Measurements from ENCODE around the gene SLITRK1. TPM values are rescaled to one million over a fixed set of nuclear protein-coding genes. Genes with fewer than 3 reads are reported as not detected.

Gene SLITRK1
- total and polyA plus RNA-seq, 4 experiments from 2014 or later, result not detected

DNA sequence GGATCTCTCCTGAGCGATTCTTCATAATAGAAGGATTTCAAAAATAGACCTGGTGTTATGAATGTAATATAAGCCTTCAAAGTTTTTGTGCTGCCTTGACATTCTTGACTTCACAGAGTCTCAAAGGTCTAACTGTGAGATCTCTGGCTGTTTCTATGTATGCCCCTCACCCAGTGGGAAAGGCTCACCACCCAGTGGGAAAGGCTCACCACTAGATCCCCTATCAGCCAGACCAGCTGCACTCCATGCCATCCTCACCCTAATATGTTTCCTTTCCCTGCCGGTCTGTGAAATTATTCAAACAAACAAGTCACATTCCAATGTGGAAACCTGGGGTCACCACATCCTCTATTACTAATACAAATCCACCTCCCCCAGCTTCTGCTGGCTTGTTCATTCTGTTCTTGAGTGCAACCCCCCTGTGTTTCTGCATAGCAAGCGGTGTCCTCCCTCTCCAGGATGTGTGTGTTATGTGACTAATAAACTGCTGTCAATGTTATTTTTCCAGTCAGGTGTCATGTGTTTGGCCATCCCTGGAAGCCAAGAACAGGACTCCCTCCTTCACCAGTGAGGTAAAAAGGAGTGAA is 13.8 kb upstream of the SLITRK1 start:
- Histone ChIP-seq H3K4me1 (ENCODE audit: insufficient read depth, low read length) (no peaks in the 10 kb centered on the region), H3K9me3 (ENCODE audit: control insufficient read depth in 1 of 2, low read length in 2 of 2) (no peaks in the 10 kb centered on the region), H3K27me3 (ENCODE audit: insufficient read depth, low read length) (no peaks in the 10 kb centered on the region), H3K4me3 (ENCODE audit: low read length in 2 of 2) (no peak overlapping the region), H3K36me3 (ENCODE audit: insufficient read depth, low read length) (no peaks in the 10 kb centered on the region), H3K27ac (ENCODE audit: low read depth, low read length) (no peak overlapping the region)
- H3K4me3 Mint-ChIP-seq, result no peak overlapping the region
- CTCF ChIA-PET (ENCODE audit: partially characterized antibody), result no interaction called here
- peak overlapping the region in 1 of 7 donors; percentile 6 for H3K27ac Mint-ChIP-seq
- H3K9me3 Mint-ChIP-seq, result peaks cover 0 to 5% (median 0%) of the 10 kb centered on the region in 8 donors
- no peaks in the 10 kb centered on the region for H3K36me3 Mint-ChIP-seq
- intact Hi-C loops (cut with micrococcal nuclease), result no loop called here
- DNase-seq, result no peak
- H3K27me3 Mint-ChIP-seq, result no peaks in the 10 kb centered on the region
- H3K4me1 Mint-ChIP-seq, result no peaks in the 10 kb centered on the region
- POLR2A ChIA-PET (ENCODE audit: partially characterized antibody), result no interaction called here

DNA sequence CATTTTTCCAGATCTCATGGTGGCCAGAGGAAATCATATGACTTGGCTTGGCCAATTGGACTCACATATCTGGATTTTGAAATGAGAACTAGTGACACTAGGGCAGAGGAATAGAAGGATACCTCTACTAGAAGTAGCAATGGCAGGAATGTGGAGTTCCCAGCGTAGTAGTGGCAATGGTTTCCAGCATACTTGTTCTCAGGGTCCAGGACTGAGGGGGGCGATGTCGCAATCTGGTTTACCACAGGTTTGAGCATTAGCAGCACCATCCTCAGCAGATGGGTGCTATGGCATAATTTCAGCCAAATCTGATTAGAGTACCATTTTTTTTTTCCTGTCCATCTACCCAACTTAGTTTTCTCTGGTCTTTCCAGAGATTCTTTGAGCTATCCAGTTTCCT is 8.1 kb upstream of the SLITRK1 start:
- Histone ChIP-seq H3K9me3 (ENCODE audit: control insufficient read depth in 1 of 2, low read length in 2 of 2) (no peaks in the 10 kb centered on the region), H3K27ac (ENCODE audit: low read depth, low read length) (no peak overlapping the region), H3K36me3 (ENCODE audit: insufficient read depth, low read length) (no peaks in the 10 kb centered on the region), H3K4me1 (ENCODE audit: insufficient read depth, low read length) (no peaks in the 10 kb centered on the region), H3K4me3 (ENCODE audit: low read length in 2 of 2) (no peak overlapping the region), H3K27me3 (ENCODE audit: insufficient read depth, low read length) (no peaks in the 10 kb centered on the region)
- Mint-ChIP-seq H3K27me3 (no peaks in the 10 kb centered on the region), H3K36me3 (no peaks in the 10 kb centered on the region), H3K27ac (no peak overlapping the region), H3K4me1 (no peaks in the 10 kb centered on the region), H3K9me3 (peaks cover 0 to 5% (median 0%) of the 10 kb centered on the region in 8 donors), H3K4me3 (no peak overlapping the region)
- DNase-seq, result no peak
- intact Hi-C loops (cut with micrococcal nuclease), result no loop called here
- ChIA-PET POLR2A (ENCODE audit: partially characterized antibody) (no interaction called here), CTCF (ENCODE audit: partially characterized antibody) (no interaction called here)

DNA sequence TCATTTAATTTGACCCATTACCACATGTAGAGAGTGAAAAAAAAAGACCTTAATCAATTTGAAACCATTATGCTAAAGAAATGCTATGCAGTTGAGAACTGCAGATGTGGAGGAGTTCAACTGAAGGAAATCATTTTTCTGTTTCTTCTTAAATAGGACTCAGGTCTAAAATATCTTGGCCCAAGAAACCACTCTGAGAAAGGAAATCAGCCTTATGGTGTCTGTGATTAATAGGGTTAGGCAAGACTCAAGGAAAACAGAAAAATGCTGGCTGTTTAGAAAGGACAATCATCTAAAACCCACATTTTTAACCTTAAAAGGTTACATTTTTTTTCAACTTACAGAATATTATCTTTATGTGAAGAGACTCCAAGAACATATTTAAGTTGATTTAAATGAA is 1.9 kb upstream of the SLITRK1 start:
- peaks cover 2 to 33% (median 7%) of the 10 kb centered on the region in 4 donors for H3K4me1 Mint-ChIP-seq
- intact Hi-C loops (cut with micrococcal nuclease), result no loop called here
- peaks cover 0 to 23% (median 9%) of the 10 kb centered on the region in 8 donors for H3K9me3 Mint-ChIP-seq
- Histone ChIP-seq H3K27me3 (ENCODE audit: insufficient read depth, low read length) (peaks cover 5% of the 10 kb centered on the region), H3K36me3 (ENCODE audit: insufficient read depth, low read length) (no peaks in the 10 kb centered on the region), H3K27ac (ENCODE audit: low read depth, low read length) (no peak overlapping the region), H3K4me1 (ENCODE audit: insufficient read depth, low read length) (no peaks in the 10 kb centered on the region), H3K4me3 (ENCODE audit: low read length in 2 of 2) (no peak overlapping the region), H3K9me3 (ENCODE audit: control insufficient read depth in 1 of 2, low read length in 2 of 2) (no peaks in the 10 kb centered on the region)
- ChIA-PET POLR2A (ENCODE audit: partially characterized antibody) (no interaction called here), CTCF (ENCODE audit: partially characterized antibody) (no interaction called here)
- H3K27me3 Mint-ChIP-seq, result peaks cover 26 to 38% of the 10 kb centered on the region in 2 donors
- no peak overlapping the region for H3K27ac Mint-ChIP-seq
- H3K36me3 Mint-ChIP-seq, result peaks cover 0 to 5% of the 10 kb centered on the region in 2 donors
- no peak overlapping the region for H3K4me3 Mint-ChIP-seq
- no peak for DNase-seq

DNA sequence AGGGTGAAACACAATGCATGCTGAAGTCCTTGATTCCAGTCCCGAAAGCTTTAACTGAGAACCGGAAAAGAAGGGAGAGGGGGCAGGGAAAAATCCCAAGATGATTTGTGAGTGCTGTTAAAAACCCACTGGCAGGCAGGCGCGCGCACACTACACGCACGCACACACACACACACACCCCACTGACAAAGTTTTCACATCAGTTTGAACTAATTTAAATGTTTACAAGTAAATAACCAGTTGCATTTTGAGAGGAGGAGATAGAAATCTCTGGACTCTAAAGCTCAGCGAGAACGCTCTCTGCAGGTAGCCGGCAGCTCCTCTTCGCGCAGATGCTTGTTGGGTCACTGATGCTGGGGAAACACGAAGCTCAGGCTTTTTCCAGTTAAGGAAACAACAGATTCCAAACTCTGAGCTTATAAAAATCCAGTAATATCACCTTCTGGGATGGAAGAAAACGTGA is 818 bp upstream of the SLITRK1 start:
- peaks cover 0 to 23% (median 9%) of the 10 kb centered on the region in 8 donors for H3K9me3 Mint-ChIP-seq
- H3K27ac ChIP-seq (ENCODE audit: low read depth, low read length), result no peak overlapping the region
- H3K36me3 Mint-ChIP-seq, result peaks cover 0 to 5% of the 10 kb centered on the region in 2 donors
- no peak overlapping the region for H3K4me3 Mint-ChIP-seq
- H3K27me3 Mint-ChIP-seq, result peaks cover 32 to 44% of the 10 kb centered on the region in 2 donors
- CTCF ChIA-PET (ENCODE audit: partially characterized antibody), result no interaction called here
- no peaks in the 10 kb centered on the region for H3K4me1 ChIP-seq (ENCODE audit: insufficient read depth, low read length)
- H3K4me3 ChIP-seq (ENCODE audit: low read length in 2 of 2), result no peak overlapping the region
- H3K27me3 ChIP-seq (ENCODE audit: insufficient read depth, low read length), result peaks cover 5% of the 10 kb centered on the region
- DNase-seq, result no peak
- no peaks in the 10 kb centered on the region for H3K36me3 ChIP-seq (ENCODE audit: insufficient read depth, low read length)
- H3K27ac Mint-ChIP-seq, result no peak overlapping the region
- intact Hi-C loops (cut with micrococcal nuclease), result no loop called here
- H3K9me3 ChIP-seq (ENCODE audit: control insufficient read depth in 1 of 2, low read length in 2 of 2), result no peaks in the 10 kb centered on the region
- POLR2A ChIA-PET (ENCODE audit: partially characterized antibody), result no interaction called here
- peaks cover 2 to 34% (median 9%) of the 10 kb centered on the region in 4 donors for H3K4me1 Mint-ChIP-seq

DNA sequence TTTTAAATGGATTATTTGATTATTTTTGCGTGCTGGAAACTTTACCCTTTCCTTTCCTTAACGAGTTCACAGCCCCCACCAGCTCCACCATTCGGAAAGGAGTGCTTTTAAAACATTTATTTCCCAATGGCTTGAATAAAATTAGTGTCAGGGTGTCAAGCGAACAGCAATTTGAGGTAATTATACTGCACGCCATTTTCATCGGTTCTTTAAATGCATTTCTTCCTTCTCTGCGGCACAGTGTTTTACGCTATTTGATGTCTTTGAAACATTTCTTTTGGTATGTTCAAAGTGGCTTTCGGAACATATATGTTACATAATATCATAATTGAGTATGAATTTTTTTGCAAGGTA is 309 bp upstream of the SLITRK1 start:
- H3K27me3 ChIP-seq (ENCODE audit: insufficient read depth, low read length), result peaks cover 5% of the 10 kb centered on the region
- no peaks in the 10 kb centered on the region for H3K4me1 ChIP-seq (ENCODE audit: insufficient read depth, low read length)
- peak overlapping the region in 1 of 7 donors; percentile 3 for H3K27ac Mint-ChIP-seq
- intact Hi-C loops (cut with micrococcal nuclease), result no loop called here
- peaks cover 32 to 45% of the 10 kb centered on the region in 2 donors for H3K27me3 Mint-ChIP-seq
- H3K4me3 Mint-ChIP-seq, result no peak overlapping the region
- H3K4me3 ChIP-seq (ENCODE audit: low read length in 2 of 2), result no peak overlapping the region
- no peak overlapping the region for H3K27ac ChIP-seq (ENCODE audit: low read depth, low read length)
- peaks cover 0 to 23% (median 9%) of the 10 kb centered on the region in 8 donors for H3K9me3 Mint-ChIP-seq
- H3K4me1 Mint-ChIP-seq, result peaks cover 2 to 34% (median 9%) of the 10 kb centered on the region in 4 donors
- H3K9me3 ChIP-seq (ENCODE audit: control insufficient read depth in 1 of 2, low read length in 2 of 2), result no peaks in the 10 kb centered on the region
- ChIA-PET POLR2A (ENCODE audit: partially characterized antibody) (no interaction called here), CTCF (ENCODE audit: partially characterized antibody) (no interaction called here)
- H3K36me3 Mint-ChIP-seq, result peaks cover 0 to 5% of the 10 kb centered on the region in 2 donors
- DNase-seq, result no peak
- H3K36me3 ChIP-seq (ENCODE audit: insufficient read depth, low read length), result no peaks in the 10 kb centered on the region

DNA sequence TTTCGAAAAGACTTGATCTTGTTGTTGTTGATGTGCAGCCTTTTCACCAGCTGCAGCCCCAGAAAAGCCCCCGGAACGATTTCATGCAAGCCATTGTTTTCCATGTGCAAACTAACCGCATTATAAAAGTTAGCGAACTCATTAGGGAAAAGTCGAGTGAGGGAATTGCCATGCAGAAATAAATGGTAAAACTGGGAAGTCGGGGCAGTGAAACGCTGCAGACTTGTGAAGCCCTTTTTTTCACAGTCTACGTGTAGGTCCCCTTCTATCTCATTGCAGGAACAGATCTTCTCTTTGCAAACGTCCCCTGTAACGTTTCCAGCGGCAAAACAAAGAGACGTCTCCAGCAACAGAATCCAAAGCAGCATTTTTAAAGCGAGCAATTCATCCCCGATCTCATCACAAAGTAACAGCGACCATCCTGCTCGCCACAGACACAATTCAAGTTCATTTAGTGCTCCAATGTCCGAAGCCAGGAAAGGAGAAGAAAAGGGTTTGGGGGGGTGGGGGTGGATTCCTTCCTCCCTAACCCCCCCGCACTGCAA is 1.1 kb downstream of the SLITRK1 start:
- Mint-ChIP-seq H3K36me3 (peaks cover 0 to 5% of the 10 kb centered on the region in 2 donors), H3K27me3 (peaks cover 32 to 45% of the 10 kb centered on the region in 2 donors), H3K4me1 (peaks cover 2 to 34% (median 9%) of the 10 kb centered on the region in 4 donors), H3K9me3 (peaks cover 0 to 23% (median 9%) of the 10 kb centered on the region in 8 donors), H3K27ac (no peak overlapping the region), H3K4me3 (peak overlapping the region in 2 of 8 donors; percentile 10 to 26)
- CTCF ChIA-PET (ENCODE audit: partially characterized antibody), result no interaction called here
- intact Hi-C loops (cut with micrococcal nuclease), result no loop called here
- no peaks in the 10 kb centered on the region for H3K9me3 ChIP-seq (ENCODE audit: control insufficient read depth in 1 of 2, low read length in 2 of 2)
- H3K36me3 ChIP-seq (ENCODE audit: insufficient read depth, low read length), result no peaks in the 10 kb centered on the region
- POLR2A ChIA-PET (ENCODE audit: partially characterized antibody), result no interaction called here
- no peak for DNase-seq
- peaks cover 5% of the 10 kb centered on the region for H3K27me3 ChIP-seq (ENCODE audit: insufficient read depth, low read length)
- no peak overlapping the region for H3K4me3 ChIP-seq (ENCODE audit: low read length in 2 of 2)
- H3K27ac ChIP-seq (ENCODE audit: low read depth, low read length), result no peak overlapping the region
- H3K4me1 ChIP-seq (ENCODE audit: insufficient read depth, low read length), result no peaks in the 10 kb centered on the region

DNA sequence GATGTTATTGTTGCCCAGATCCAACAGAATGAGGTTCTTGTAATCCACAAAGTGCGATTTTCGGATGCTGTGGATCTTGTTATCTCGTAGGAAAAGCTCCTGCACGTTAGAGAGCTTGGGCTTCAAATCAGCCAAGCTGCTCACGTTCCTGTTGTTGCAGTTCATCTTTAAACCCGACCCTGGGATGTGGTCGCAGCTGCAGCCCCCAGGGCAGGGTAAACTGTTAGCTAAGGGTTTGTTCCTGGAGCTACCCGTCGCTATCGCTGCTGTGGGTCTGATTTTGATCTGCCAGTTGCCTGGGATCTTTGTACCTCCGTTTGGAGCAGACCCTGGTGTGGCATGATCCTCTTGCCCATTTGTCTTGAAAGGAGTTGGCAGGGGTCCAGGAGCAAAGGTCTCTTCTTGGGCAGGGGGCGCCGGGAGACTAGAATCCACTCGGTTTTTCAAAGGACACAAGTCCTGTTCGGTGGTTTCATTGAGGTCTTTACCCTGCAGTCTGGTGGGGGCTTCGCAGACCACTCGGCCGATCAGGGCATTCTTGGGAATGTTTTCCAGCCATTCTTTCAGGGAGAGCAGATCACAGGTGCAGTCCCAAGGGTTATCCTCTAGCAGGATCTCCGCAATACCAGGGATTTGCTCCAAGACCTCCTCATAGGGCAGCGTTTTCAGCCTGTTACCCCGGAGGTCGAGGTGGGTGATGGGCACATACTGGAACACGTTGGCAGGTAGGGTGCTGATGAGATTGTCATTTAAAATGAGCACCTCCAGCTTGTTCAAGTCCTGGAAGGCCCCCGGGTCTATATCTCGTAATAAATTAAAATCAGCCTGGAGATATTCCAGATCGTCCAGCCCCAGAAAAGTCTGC is 1.8 kb downstream of the SLITRK1 start:
- Mint-ChIP-seq H3K4me3 (peak overlapping the region in 1 of 8 donors; percentile 26), H3K9me3 (peaks cover 0 to 23% (median 9%) of the 10 kb centered on the region in 8 donors), H3K27me3 (peaks cover 32 to 45% of the 10 kb centered on the region in 2 donors), H3K36me3 (peaks cover 0 to 5% of the 10 kb centered on the region in 2 donors), H3K4me1 (peaks cover 2 to 34% (median 9%) of the 10 kb centered on the region in 4 donors), H3K27ac (no peak overlapping the region)
- Histone ChIP-seq H3K4me1 (ENCODE audit: insufficient read depth, low read length) (no peaks in the 10 kb centered on the region), H3K27me3 (ENCODE audit: insufficient read depth, low read length) (peaks cover 5% of the 10 kb centered on the region), H3K27ac (ENCODE audit: low read depth, low read length) (no peak overlapping the region), H3K9me3 (ENCODE audit: control insufficient read depth in 1 of 2, low read length in 2 of 2) (no peaks in the 10 kb centered on the region), H3K4me3 (ENCODE audit: low read length in 2 of 2) (no peak overlapping the region), H3K36me3 (ENCODE audit: insufficient read depth, low read length) (no peaks in the 10 kb centered on the region)
- intact Hi-C loops (cut with micrococcal nuclease), result no loop called here
- CTCF ChIA-PET (ENCODE audit: partially characterized antibody), result no interaction called here
- no peak for DNase-seq
- POLR2A ChIA-PET (ENCODE audit: partially characterized antibody), result no interaction called here

Data from CD4-positive, alpha-beta memory T cell (primary cell).